Hepatocyte (in vitro differentiated cells): Measurements from ENCODE around the gene DOLPP1. TPM values are rescaled to one million over a fixed set of nuclear protein-coding genes. Genes with fewer than 3 reads are reported as not detected.
A peak's percentile ranks its signal among the peaks of the same experiment; 100 is the strongest.

ENCODE experiments used
- DNase-seq: peaks from one replicate; pipeline ENCODE4 v3.0.0-alpha.2; 2016; ENCODE audit warnings: low spot score
- H2AFZ ChIP-seq: fragments of 200-600 bp; sonication (generic); 2 replicates; pipeline ENCODE4 v1.6.0; 2016; ENCODE audit warnings: antibody characterized with exemption, mild to moderate bottlenecking
- H3K27ac ChIP-seq: fragments of 200-600 bp; sonication (generic); 2 replicates; pipeline ENCODE4 v1.5.1; 2016; ENCODE audit warnings: mild to moderate bottlenecking
- H3K27me3 ChIP-seq: fragments of 200-600 bp; sonication (generic); 2 replicates; pipeline ENCODE4 v1.6.1; 2016
- H3K36me3 ChIP-seq: fragments of 200-600 bp; sonication (generic); replicated peaks from 2 replicates; pipeline ENCODE4 v1.5.1; 2016; ENCODE audit warnings: low read depth; ENCODE audit not compliant: insufficient read depth
- H3K4me1 ChIP-seq: fragments of 200-600 bp; sonication (generic); 2 replicates; pipeline ENCODE4 v1.5.1; 2016; ENCODE audit warnings: mild to moderate bottlenecking, moderate library complexity; ENCODE audit not compliant: insufficient read depth
- H3K4me2 ChIP-seq: fragments of 200-600 bp; sonication (generic); 2 replicates; pipeline ENCODE4 v1.6.0; 2016
- H3K4me3 ChIP-seq: fragments of 200-600 bp; sonication (generic); 2 replicates; pipeline ENCODE4 v1.5.1; 2016; ENCODE audit warnings: mild to moderate bottlenecking
- H3K79me2 ChIP-seq: fragments of 200-600 bp; sonication (generic); 2 replicates; pipeline ENCODE4 v1.6.0; 2017; ENCODE audit warnings: mild to moderate bottlenecking
- H3K9me2 ChIP-seq: fragments of 200-600 bp; sonication (generic); replicated peaks from 2 replicates; pipeline ENCODE4 v1.6.0; 2017; ENCODE audit warnings: mild to moderate bottlenecking; ENCODE audit not compliant: insufficient read depth
- H3K9me3 ChIP-seq: fragments of 200-600 bp; sonication (generic); 2 replicates; pipeline ENCODE4 v1.5.1; 2016; ENCODE audit warnings: low read depth, mild to moderate bottlenecking
- H4K20me1 ChIP-seq: fragments of 200-600 bp; sonication (generic); 2 replicates; pipeline ENCODE4 v1.6.0; 2016; ENCODE audit warnings: mild to moderate bottlenecking; ENCODE audit not compliant: insufficient read depth, poor library complexity, severe bottlenecking
- EZH2 ChIP-seq: fragments of 200-600 bp; sonication (generic); IDR thresholded peaks from 2 replicates; pipeline ENCODE4 v1.6.1; 2016; ENCODE audit warnings: antibody characterized with exemption, mild to moderate bottlenecking, borderline replicate concordance
- EZH2phosphoT487 ChIP-seq: fragments of 200-600 bp; sonication (generic); IDR thresholded peaks from one replicate; pipeline ENCODE4 v1.6.1; 2018; ENCODE audit warnings: antibody characterized with exemption, mild to moderate bottlenecking, low read depth, moderate library complexity; ENCODE audit not compliant: unreplicated experiment, severe bottlenecking
- WGBS: methylation state at CpG from one replicate; pipeline ENCODE4 v1.1.6; 2016; ENCODE audit warnings: low lambda C conversion rate; ENCODE audit errors: missing lambda C conversion rate; 5-methylcytosine and 5-hydroxymethylcytosine counted together
- polyA plus RNA-seq: library from polyadenylated mRNA; unstranded; fragments of >200 nt; fragmentation: Nextera tagmentation; extraction: Ambion mirVana; gene quantifications from 2 replicates; pipeline ENCODE4 v1.2.1, GENCODE V29; 2016
- total RNA-seq: library from RNA; depleted of rRNA; stranded (reverse); fragments of >200 nt; gene quantifications from 2 replicates; pipeline ENCODE4 v1.2.3, GENCODE V29; 2014
- TF ChIP-seq, protein P1 (sequence below): fragments of 200-600 bp; sonication (generic); IDR thresholded peaks from 2 replicates; pipeline ENCODE4 v1.5.1; 2016; ENCODE audit warnings: antibody characterized with exemption, mild to moderate bottlenecking; ENCODE audit not compliant: poor library complexity

Gene DOLPP1
- total and polyA plus RNA-seq, 2 experiments from 2014 or later = 16.2 to 20.6 TPM

DNA sequence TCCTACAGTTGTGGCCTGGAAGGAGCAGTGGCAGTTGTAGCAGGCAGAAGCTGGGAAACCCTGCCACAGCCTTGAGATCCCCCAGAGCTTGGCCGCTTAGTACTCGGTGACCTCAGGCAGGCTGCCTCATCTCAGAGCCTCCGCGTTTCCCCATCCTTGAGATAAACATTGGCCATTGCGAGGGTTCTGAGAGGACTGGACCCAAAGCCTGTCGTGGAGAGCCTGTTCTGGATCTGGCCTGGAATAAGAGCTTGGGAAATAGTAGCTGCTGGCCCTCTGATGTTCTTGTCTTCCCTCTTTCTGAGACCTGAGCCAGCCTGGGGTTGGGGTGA lies 43.2 kb upstream of the DOLPP1 start:
- Histone ChIP-seq H3K36me3 (no peaks in the 10 kb centered on the region), H3K9me2 (no peaks in the 10 kb centered on the region), H3K4me2 (peak overlapping the region; percentile 97), H3K4me1 (peaks cover 16% of the 10 kb centered on the region), H3K9me3 (no peaks in the 10 kb centered on the region), H3K79me2 (peaks cover 39% of the 10 kb centered on the region), H3K27ac (no peak overlapping the region), H3K27me3 (no peaks in the 10 kb centered on the region), H4K20me1 (no peaks in the 10 kb centered on the region), H3K4me3 (no peak overlapping the region), H2AFZ (no peak overlapping the region)
- 81% methylated on average over 6 of the region's 6 CpGs for WGBS
- TF ChIP-seq EZH2 (no peak), EZH2phosphoT487 (no peak)
- TF ChIP-seq, protein P1, sequence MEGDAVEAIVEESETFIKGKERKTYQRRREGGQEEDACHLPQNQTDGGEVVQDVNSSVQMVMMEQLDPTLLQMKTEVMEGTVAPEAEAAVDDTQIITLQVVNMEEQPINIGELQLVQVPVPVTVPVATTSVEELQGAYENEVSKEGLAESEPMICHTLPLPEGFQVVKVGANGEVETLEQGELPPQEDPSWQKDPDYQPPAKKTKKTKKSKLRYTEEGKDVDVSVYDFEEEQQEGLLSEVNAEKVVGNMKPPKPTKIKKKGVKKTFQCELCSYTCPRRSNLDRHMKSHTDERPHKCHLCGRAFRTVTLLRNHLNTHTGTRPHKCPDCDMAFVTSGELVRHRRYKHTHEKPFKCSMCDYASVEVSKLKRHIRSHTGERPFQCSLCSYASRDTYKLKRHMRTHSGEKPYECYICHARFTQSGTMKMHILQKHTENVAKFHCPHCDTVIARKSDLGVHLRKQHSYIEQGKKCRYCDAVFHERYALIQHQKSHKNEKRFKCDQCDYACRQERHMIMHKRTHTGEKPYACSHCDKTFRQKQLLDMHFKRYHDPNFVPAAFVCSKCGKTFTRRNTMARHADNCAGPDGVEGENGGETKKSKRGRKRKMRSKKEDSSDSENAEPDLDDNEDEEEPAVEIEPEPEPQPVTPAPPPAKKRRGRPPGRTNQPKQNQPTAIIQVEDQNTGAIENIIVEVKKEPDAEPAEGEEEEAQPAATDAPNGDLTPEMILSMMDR = no peak
- no peak for DNase-seq

DNA sequence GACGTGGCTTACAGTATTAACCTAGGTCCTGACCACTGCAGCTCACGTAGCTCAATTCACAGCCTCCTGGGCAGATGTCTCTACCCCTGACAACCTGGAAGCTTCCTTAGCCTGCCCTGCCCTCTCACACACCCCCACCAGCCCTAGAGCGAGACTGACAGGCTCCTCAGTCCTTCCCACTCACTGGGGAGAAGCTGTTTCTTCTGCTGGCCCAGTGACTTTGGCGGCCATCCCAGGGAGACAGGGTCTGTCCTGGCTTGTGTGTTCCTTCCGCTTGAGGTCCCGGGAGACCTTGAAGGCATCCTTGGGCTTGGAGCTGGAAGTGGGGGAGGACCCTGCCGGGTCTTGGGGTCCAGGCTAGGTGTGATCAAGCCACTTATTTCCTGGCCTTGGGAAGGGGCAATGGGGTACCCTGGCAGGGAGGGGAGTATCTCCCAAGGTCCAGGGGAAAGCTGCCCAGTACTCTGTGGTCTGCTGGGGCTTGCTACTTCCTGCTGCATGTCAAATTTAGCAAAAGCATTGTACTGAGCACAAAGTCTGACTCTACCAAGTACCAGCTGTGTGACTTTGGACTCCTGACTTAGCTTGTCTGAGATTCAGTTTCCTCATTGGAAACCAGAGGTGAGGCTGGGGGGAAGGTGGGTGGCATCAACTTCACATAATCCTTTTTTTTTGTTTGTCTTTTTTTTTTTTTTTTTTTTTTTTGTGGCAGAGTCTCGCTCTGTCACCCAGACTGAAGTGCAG lies 42.6 kb upstream of the DOLPP1 start:
- H2AFZ ChIP-seq = no peak overlapping the region
- peaks cover 39% of the 10 kb centered on the region for H3K79me2 ChIP-seq
- no peaks in the 10 kb centered on the region for H3K36me3 ChIP-seq
- H3K27ac ChIP-seq = no peak overlapping the region
- TF ChIP-seq EZH2 (no peak), EZH2phosphoT487 (no peak)
- TF ChIP-seq, protein P1 = no peak
- no peaks in the 10 kb centered on the region for H3K9me2 ChIP-seq
- no peaks in the 10 kb centered on the region for H3K9me3 ChIP-seq
- WGBS = 93% methylated on average over 8 of the region's 8 CpGs
- H3K27me3 ChIP-seq = no peaks in the 10 kb centered on the region
- peak overlapping the region; percentile 97 for H3K4me2 ChIP-seq
- no peak overlapping the region for H3K4me3 ChIP-seq
- peaks cover 16% of the 10 kb centered on the region for H3K4me1 ChIP-seq
- no peak for DNase-seq
- H4K20me1 ChIP-seq = no peaks in the 10 kb centered on the region

DNA sequence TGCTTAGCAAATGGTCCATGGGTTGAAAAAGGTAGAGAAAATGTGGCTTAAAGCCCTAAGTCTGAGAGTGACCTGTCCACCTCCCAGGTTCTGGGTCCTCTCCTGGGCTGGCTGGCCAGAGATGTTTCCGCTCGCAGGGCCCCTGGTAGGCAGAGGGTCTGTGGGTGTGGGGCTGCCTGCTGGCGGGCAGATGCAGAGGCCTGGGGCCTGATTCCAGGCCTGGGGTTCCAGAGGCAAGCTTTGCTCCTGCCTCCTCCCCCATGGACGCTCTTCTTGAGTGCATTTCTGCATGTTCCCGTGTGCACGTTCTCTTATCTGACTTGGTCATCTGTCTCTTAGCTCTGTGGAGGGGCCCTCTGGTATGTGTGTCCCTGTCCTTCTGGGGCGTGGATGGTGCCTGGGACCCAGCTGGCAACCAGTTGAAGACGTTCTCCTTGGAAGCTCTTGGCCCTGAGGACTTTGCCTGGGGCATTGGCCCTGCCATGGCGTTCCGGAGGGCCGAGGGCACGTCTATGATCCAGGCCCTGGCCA lies 40.7 kb upstream of the DOLPP1 start:
- H3K9me3 ChIP-seq = no peaks in the 10 kb centered on the region
- no peaks in the 10 kb centered on the region for H4K20me1 ChIP-seq
- H3K27me3 ChIP-seq = no peaks in the 10 kb centered on the region
- H3K36me3 ChIP-seq = no peaks in the 10 kb centered on the region
- no peaks in the 10 kb centered on the region for H3K9me2 ChIP-seq
- no peak for DNase-seq
- TF ChIP-seq EZH2 = no peak
- TF ChIP-seq EZH2phosphoT487 = no peak
- TF ChIP-seq, protein P1 = no peak
- 91% methylated on average over 12 of the region's 12 CpGs for WGBS
- H3K79me2 ChIP-seq = peaks cover 39% of the 10 kb centered on the region
- H2AFZ ChIP-seq = no peak overlapping the region
- H3K4me2 ChIP-seq = no peak overlapping the region
- H3K4me1 ChIP-seq = peaks cover 16% of the 10 kb centered on the region
- H3K27ac ChIP-seq = no peak overlapping the region
- no peak overlapping the region for H3K4me3 ChIP-seq
